HG03565 (cell line): Measurements from ENCODE around the gene TFB1M.

Source experiments
- ATAC-seq: cut with Tn5 transposase; IDR thresholded peaks from one replicate; pipeline ENCODE4 v1.9.1; 2021; ENCODE audit warnings: mild to moderate bottlenecking, moderate library complexity; ENCODE audit not compliant: unreplicated experiment

TFB1M gene

GRCh38 chr6:155213611-155214372, 100.5 kb downstream of the TFB1M start:
- ATAC-seq: no peak

- no peak for ATAC-seq
Measured at GRCh38 chr6:155212616-155213380, 101.5 kb downstream of the TFB1M start.

GRCh38 chr6:155212106-155212505, 102.2 kb downstream of the TFB1M start:
- ATAC-seq: no peak

- ATAC-seq: no peak
Measured at GRCh38 chr6:155207223-155207622, 107.1 kb downstream of the TFB1M start.
